ENCODE measurements around the gene HBD. TPM values are rescaled to one million over a fixed set of nuclear protein-coding genes. Genes with fewer than 3 reads are reported as not detected.

HBD gene
- total RNA-seq, 1 experiment from 2014 or later: not detected

DNA sequence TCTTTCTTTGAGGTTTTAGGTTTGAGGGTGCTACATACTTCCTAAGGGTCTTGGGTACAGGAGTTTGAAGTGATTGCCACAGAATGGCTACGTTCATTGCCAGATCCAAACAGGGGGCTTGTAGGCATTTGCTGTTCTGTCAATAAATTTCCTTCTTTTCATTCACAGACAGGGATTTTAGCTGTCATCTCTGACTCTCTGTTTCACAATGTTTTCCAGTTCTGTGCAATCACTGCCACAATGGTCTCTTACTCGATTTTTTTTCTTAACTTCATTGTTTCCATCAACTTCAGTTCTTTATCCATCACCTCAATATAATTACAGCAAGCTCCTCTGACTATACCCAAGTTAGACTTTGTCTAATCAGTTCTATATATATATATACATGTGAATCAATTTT is 6.2 kb upstream of the HBD start:
- no peaks in the 10 kb centered on the region for H3K27me3 ChIP-seq (replicated peaks; ENCODE audit: control insufficient read depth, insufficient read depth, low read length)
- no peaks in the 10 kb centered on the region for H3K4me1 ChIP-seq
- Mint-ChIP-seq H3K27me3 (ENCODE audit: insufficient read depth, unreplicated experiment) (peaks cover 9% of the 10 kb centered on the region), H3K9me3 (ENCODE audit: unreplicated experiment) (no peaks in the 10 kb centered on the region), H3K4me3 (ENCODE audit: unreplicated experiment) (no peak overlapping the region), H3K27ac (ENCODE audit: unreplicated experiment) (no peak overlapping the region), H3K36me3 (ENCODE audit: insufficient read depth, unreplicated experiment) (no peaks in the 10 kb centered on the region), H3K4me1 (ENCODE audit: low read depth, unreplicated experiment) (no peaks in the 10 kb centered on the region)
- intact Hi-C loops (cut with micrococcal nuclease; ENCODE audit: unreplicated experiment): no loop called here
- no peaks in the 10 kb centered on the region for H3K9me3 ChIP-seq
- H3K36me3 ChIP-seq (ENCODE audit: control insufficient read depth, insufficient read depth, low read length): no peaks in the 10 kb centered on the region
- ChIA-PET POLR2A (no interaction called here), CTCF (no interaction called here)
- H3K4me3 ChIP-seq (ENCODE audit: low read depth, low read length): no peak overlapping the region
- BruUV-seq (replicated peaks): no TSS peak
- TF ChIP-seq, protein P1, sequence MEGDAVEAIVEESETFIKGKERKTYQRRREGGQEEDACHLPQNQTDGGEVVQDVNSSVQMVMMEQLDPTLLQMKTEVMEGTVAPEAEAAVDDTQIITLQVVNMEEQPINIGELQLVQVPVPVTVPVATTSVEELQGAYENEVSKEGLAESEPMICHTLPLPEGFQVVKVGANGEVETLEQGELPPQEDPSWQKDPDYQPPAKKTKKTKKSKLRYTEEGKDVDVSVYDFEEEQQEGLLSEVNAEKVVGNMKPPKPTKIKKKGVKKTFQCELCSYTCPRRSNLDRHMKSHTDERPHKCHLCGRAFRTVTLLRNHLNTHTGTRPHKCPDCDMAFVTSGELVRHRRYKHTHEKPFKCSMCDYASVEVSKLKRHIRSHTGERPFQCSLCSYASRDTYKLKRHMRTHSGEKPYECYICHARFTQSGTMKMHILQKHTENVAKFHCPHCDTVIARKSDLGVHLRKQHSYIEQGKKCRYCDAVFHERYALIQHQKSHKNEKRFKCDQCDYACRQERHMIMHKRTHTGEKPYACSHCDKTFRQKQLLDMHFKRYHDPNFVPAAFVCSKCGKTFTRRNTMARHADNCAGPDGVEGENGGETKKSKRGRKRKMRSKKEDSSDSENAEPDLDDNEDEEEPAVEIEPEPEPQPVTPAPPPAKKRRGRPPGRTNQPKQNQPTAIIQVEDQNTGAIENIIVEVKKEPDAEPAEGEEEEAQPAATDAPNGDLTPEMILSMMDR (IDR thresholded peaks at IDR 0.05; ENCODE audit: insufficient read depth in 1 of 2, low read depth in 1 of 2, low read length in 1 of 2, severe bottlenecking in 1 of 2, unreplicated experiment in 1 of 2): no peak
- no peak for DNase-seq

DNA sequence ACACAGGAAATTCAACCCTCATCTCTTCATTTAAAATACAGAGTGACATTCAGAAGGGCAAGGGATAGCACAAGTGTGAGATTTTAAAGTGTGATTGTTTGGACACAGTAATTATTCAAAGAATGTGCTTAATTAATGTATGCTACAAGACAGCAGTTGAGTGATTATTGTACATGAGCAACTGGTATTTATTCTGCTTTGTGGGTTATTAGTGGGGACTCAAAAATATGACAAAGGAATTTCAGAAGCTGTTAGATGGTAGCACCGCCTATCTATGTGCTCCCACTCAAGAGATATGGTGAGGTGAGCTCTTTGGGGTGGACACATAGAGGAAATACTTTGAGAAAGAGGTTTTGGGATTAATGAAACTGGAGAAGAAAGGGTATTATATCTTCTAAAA is 5.8 kb upstream of the HBD start:
- H3K27me3 ChIP-seq (replicated peaks; ENCODE audit: control insufficient read depth, insufficient read depth, low read length): no peaks in the 10 kb centered on the region
- H3K36me3 Mint-ChIP-seq (ENCODE audit: insufficient read depth, unreplicated experiment): no peaks in the 10 kb centered on the region

DNA sequence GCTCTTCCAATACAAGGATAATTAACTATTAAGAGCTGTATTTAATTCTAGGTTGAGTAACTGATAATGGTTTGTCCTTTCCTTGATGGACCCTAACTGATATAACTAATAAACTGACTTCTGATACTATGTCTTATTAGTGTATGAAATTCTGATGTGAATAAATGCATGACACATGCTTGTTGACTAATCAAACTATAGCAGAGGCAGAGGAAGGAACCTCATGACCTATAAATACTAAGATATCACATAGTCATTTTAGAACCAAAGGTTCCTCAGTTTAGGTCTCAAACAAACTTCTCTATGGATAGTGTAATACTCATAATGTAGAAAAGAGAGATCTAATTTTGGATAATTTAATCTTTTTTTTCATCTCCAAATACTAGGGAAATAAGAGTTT is 4.8 kb upstream of the HBD start:
- CTCF ChIA-PET: no interaction called here
- Histone ChIP-seq H3K27me3 (replicated peaks; ENCODE audit: control insufficient read depth, insufficient read depth, low read length) (no peaks in the 10 kb centered on the region), H3K36me3 (ENCODE audit: control insufficient read depth, insufficient read depth, low read length) (no peaks in the 10 kb centered on the region), H3K9me3 (no peaks in the 10 kb centered on the region), H3K4me3 (ENCODE audit: low read depth, low read length) (no peak overlapping the region), H3K4me1 (no peaks in the 10 kb centered on the region)
- H3K4me1 Mint-ChIP-seq (ENCODE audit: low read depth, unreplicated experiment): no peaks in the 10 kb centered on the region
- TF ChIP-seq, protein P1 (IDR thresholded peaks at IDR 0.05; ENCODE audit: insufficient read depth in 1 of 2, low read depth in 1 of 2, low read length in 1 of 2, severe bottlenecking in 1 of 2, unreplicated experiment in 1 of 2): no peak
- peaks cover 12% of the 10 kb centered on the region for H3K27me3 Mint-ChIP-seq (ENCODE audit: insufficient read depth, unreplicated experiment)
- no peak overlapping the region for H3K4me3 Mint-ChIP-seq (ENCODE audit: unreplicated experiment)
- H3K36me3 Mint-ChIP-seq (ENCODE audit: insufficient read depth, unreplicated experiment): no peaks in the 10 kb centered on the region
- BruUV-seq (replicated peaks): no TSS peak
- POLR2A ChIA-PET: no interaction called here
- DNase-seq: no peak
- H3K27ac Mint-ChIP-seq (ENCODE audit: unreplicated experiment): no peak overlapping the region
- intact Hi-C loops (cut with micrococcal nuclease; ENCODE audit: unreplicated experiment): no loop called here
- H3K9me3 Mint-ChIP-seq (ENCODE audit: unreplicated experiment): no peaks in the 10 kb centered on the region

More for the DNA sequence above, 5.8 kb upstream of the HBD start:
- TF ChIP-seq, protein P1 (IDR thresholded peaks at IDR 0.05; ENCODE audit: insufficient read depth in 1 of 2, low read depth in 1 of 2, low read length in 1 of 2, severe bottlenecking in 1 of 2, unreplicated experiment in 1 of 2): no peak
- H3K4me3 Mint-ChIP-seq (ENCODE audit: unreplicated experiment): no peak overlapping the region
- intact Hi-C loops (cut with micrococcal nuclease; ENCODE audit: unreplicated experiment): no loop called here
- no TSS peak for BruUV-seq (replicated peaks)
- no peaks in the 10 kb centered on the region for H3K36me3 ChIP-seq (ENCODE audit: control insufficient read depth, insufficient read depth, low read length)
- ChIA-PET POLR2A (no interaction called here), CTCF (no interaction called here)
- no peaks in the 10 kb centered on the region for H3K4me1 ChIP-seq
- no peaks in the 10 kb centered on the region for H3K9me3 ChIP-seq
- DNase-seq: no peak
- no peaks in the 10 kb centered on the region for H3K4me1 Mint-ChIP-seq (ENCODE audit: low read depth, unreplicated experiment)
- H3K27ac Mint-ChIP-seq (ENCODE audit: unreplicated experiment): no peak overlapping the region
- H3K4me3 ChIP-seq (ENCODE audit: low read depth, low read length): no peak overlapping the region
- peaks cover 12% of the 10 kb centered on the region for H3K27me3 Mint-ChIP-seq (ENCODE audit: insufficient read depth, unreplicated experiment)
- H3K9me3 Mint-ChIP-seq (ENCODE audit: unreplicated experiment): no peaks in the 10 kb centered on the region

All from Caco-2 (cell line).